ENCODE results near the gene THUMPD2.

The THUMPD2 gene

GRCh38 chr2:39736640-39737039 lies 42.4 kb downstream of the THUMPD2 start:
- H3K4me1 ChIP-seq (ENCODE audit: control insufficient read depth in 1 of 2, insufficient read depth in 1 of 2, low read depth in 1 of 2, low read length in 1 of 2), result no peaks in the 10 kb centered on the region
- no peak for TF ChIP-seq CTCF (IDR thresholded peaks at IDR 0.05)
- no peak overlapping the region for H3K27ac ChIP-seq
- no peak overlapping the region for H3K4me3 ChIP-seq (ENCODE audit: low read depth in 1 of 2, low read length in 1 of 2)
- H3K27me3 ChIP-seq, result no peaks in the 10 kb centered on the region
- H3K36me3 ChIP-seq, result peaks cover 19% of the 10 kb centered on the region
- no peaks in the 10 kb centered on the region for H3K9me3 ChIP-seq

- no peaks in the 10 kb centered on the region for H3K4me1 ChIP-seq (ENCODE audit: control insufficient read depth in 1 of 2, insufficient read depth in 1 of 2, low read depth in 1 of 2, low read length in 1 of 2)
- H3K27me3 ChIP-seq, result no peaks in the 10 kb centered on the region
- TF ChIP-seq CTCF (IDR thresholded peaks at IDR 0.05), result no peak
- H3K36me3 ChIP-seq, result peaks cover 19% of the 10 kb centered on the region
- H3K9me3 ChIP-seq, result no peaks in the 10 kb centered on the region
- no peak overlapping the region for H3K4me3 ChIP-seq (ENCODE audit: low read depth in 1 of 2, low read length in 1 of 2)
- H3K27ac ChIP-seq, result no peak overlapping the region
These were observed 43.4 kb downstream of the THUMPD2 start for GRCh38 chr2:39735648-39736047.

- Histone ChIP-seq H3K27ac (no peak overlapping the region), H3K4me3 (ENCODE audit: low read depth in 1 of 2, low read length in 1 of 2) (no peak overlapping the region), H3K27me3 (no peaks in the 10 kb centered on the region), H3K36me3 (peaks cover 19% of the 10 kb centered on the region), H3K4me1 (ENCODE audit: control insufficient read depth in 1 of 2, insufficient read depth in 1 of 2, low read depth in 1 of 2, low read length in 1 of 2) (no peaks in the 10 kb centered on the region), H3K9me3 (no peaks in the 10 kb centered on the region)
- TF ChIP-seq CTCF (IDR thresholded peaks at IDR 0.05), result no peak
These were observed 44.6 kb downstream of the THUMPD2 start for GRCh38 chr2:39734445-39734844.

GRCh38 chr2:39733070-39733674 lies 45.9 kb downstream of the THUMPD2 start:
- no peak overlapping the region for H3K27ac ChIP-seq
- no peaks in the 10 kb centered on the region for H3K4me1 ChIP-seq (ENCODE audit: control insufficient read depth in 1 of 2, insufficient read depth in 1 of 2, low read depth in 1 of 2, low read length in 1 of 2)

GRCh38 chr2:39732482-39732881 lies 46.6 kb downstream of the THUMPD2 start:
- TF ChIP-seq CTCF (IDR thresholded peaks at IDR 0.05), result no peak
- H3K9me3 ChIP-seq, result no peaks in the 10 kb centered on the region
- no peaks in the 10 kb centered on the region for H3K27me3 ChIP-seq
- H3K4me3 ChIP-seq (ENCODE audit: low read depth in 1 of 2, low read length in 1 of 2), result no peak overlapping the region
- peaks cover 19% of the 10 kb centered on the region for H3K36me3 ChIP-seq
- no peak overlapping the region for H3K27ac ChIP-seq
- H3K4me1 ChIP-seq (ENCODE audit: control insufficient read depth in 1 of 2, insufficient read depth in 1 of 2, low read depth in 1 of 2, low read length in 1 of 2), result no peaks in the 10 kb centered on the region

More at GRCh38 chr2:39733070-39733674, 45.9 kb downstream of the THUMPD2 start:
- Histone ChIP-seq H3K4me3 (ENCODE audit: low read depth in 1 of 2, low read length in 1 of 2) (no peak overlapping the region), H3K9me3 (no peaks in the 10 kb centered on the region), H3K36me3 (peaks cover 19% of the 10 kb centered on the region), H3K27me3 (no peaks in the 10 kb centered on the region)
- TF ChIP-seq CTCF (IDR thresholded peaks at IDR 0.05), result no peak
